Measurements from ENCODE around the gene VPS25. TPM values are rescaled to one million over a fixed set of nuclear protein-coding genes. Genes with fewer than 3 reads are reported as not detected.

The VPS25 gene
- total RNA-seq, 2 experiments from 2014 or later = 78.4 to 84.1 TPM

DNA sequence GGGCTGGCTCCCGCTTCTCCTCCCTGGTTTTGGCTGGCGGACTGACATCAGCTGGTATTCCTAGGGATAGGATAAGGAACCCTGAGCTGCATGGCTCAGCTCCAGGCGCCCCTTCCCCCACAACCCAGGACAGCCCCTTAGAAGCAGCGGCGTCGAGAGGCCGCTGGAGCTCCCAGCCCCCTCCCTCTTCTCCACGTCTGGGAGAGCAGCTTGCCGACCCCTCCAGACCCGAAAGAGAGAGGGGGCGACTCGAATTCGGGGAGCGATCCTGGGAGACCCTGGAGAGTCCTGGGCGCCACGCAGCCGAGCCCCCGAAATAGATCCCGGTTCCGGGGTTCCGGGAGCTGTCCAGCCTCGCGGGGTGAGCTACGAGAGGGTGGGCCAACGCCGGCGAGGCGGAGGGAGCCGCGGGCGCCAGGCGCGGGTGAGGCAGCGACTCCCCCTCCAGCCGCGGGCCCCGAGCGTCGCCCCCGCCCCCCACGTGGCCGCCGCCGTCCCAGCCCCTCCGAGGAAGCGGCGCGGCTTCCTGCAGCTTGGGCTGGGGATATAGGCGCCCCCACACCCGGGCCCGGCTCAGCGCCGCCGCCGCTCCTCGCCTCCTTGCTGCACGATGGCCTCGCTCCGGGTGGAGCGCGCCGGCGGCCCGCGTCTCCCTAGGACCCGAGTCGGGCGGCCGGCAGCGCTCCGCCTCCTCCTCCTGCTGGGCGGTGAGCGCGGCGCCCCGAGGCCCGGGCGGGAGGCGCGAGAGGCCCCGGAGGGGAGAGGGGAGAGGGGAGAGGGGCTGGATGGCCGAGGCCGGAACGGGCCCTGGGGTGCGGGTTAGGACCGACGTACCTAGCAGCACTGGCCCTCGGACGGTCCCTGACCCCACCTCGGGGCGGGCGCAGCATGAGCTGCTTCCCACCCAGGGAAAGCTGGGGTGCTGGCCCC lies 12.3 kb upstream of the VPS25 start, which contains the start of gene RAMP2:
TSS of gene RAMP2 (plus strand) at position 576 of the 930 bp plus-strand sequence. CDS start at position 611, 35 bp downstream.
- no peak within 1 kb of the TSS for H3K4me2 ChIP-seq (ENCODE audit: low read length)
- TF ChIP-seq, protein P1, sequence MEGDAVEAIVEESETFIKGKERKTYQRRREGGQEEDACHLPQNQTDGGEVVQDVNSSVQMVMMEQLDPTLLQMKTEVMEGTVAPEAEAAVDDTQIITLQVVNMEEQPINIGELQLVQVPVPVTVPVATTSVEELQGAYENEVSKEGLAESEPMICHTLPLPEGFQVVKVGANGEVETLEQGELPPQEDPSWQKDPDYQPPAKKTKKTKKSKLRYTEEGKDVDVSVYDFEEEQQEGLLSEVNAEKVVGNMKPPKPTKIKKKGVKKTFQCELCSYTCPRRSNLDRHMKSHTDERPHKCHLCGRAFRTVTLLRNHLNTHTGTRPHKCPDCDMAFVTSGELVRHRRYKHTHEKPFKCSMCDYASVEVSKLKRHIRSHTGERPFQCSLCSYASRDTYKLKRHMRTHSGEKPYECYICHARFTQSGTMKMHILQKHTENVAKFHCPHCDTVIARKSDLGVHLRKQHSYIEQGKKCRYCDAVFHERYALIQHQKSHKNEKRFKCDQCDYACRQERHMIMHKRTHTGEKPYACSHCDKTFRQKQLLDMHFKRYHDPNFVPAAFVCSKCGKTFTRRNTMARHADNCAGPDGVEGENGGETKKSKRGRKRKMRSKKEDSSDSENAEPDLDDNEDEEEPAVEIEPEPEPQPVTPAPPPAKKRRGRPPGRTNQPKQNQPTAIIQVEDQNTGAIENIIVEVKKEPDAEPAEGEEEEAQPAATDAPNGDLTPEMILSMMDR (conservative IDR thresholded peaks at IDR 0.05; ENCODE audit: low read length) = no peak
- no peak for TF ChIP-seq EZH2phosphoT487 (IDR thresholded peaks at IDR 0.05; ENCODE audit: borderline replicate concordance, low read depth, low read length)
- no peak for DNase-seq (ENCODE audit: low spot score)
- no peaks in the 10 kb centered on the region for H3K9me3 ChIP-seq (ENCODE audit: low read length)
- H3K4me1 ChIP-seq (ENCODE audit: insufficient read depth, low read length, poor library complexity, severe bottlenecking) = peaks cover 9% of the 10 kb centered on the region
- ChIA-PET CTCF (ENCODE audit: unreplicated experiment) (no interaction called here), POLR2A (interaction anchor here (0.5 to 1.3 kb wide), 2 partner anchors 17 to 42 kb away, joined by 3 to 5 read pairs; no protein-coding TSS in a partner anchor)
- no peaks in the 10 kb centered on the region for H4K20me1 ChIP-seq (ENCODE audit: insufficient read depth, low read length)
- BruUV-seq (replicated peaks) = no TSS peak
- no peaks in the 10 kb centered on the region for H3K79me2 ChIP-seq (ENCODE audit: insufficient read depth, low read depth, low read length)
- intact Hi-C loops (cut with micrococcal nuclease; ENCODE audit: unreplicated experiment) = no loop called here
- no peaks in the 10 kb centered on the region for H3K36me3 ChIP-seq (ENCODE audit: insufficient read depth, low read length)
- H3K4me3 ChIP-seq (ENCODE audit: low read depth, low read length, poor library complexity, severe bottlenecking) = no peak within 1 kb of the TSS
- H3K27ac ChIP-seq (ENCODE audit: low read depth, low read length, poor library complexity, severe bottlenecking) = no peak within 1 kb of the TSS
- no peaks in the 10 kb centered on the region for H3K9me2 ChIP-seq (ENCODE audit: insufficient read depth, low read length)
- H2AFZ ChIP-seq (ENCODE audit: low read length) = no peak within 1 kb of the TSS

DNA sequence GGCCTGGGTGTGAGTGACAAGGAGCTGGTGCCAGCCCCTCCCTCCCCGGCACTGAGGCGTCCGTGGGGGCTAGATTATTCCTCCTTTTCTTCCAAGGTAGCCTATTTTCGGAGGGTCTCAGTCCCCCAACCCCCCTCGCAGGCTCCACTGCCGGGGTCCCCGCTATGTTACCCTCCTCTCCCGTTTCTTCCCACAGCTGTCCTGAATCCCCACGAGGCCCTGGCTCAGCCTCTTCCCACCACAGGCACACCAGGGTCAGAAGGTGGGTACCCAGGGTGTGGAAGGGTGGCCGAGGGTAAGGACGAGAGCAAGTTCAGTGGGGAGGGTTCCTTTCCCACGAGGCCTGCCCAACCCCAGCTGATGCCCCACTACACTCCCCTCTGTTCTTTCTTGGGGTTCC lies 11.6 kb upstream of the VPS25 start:
- H2AFZ ChIP-seq (ENCODE audit: low read length) = no peak overlapping the region
- DNase-seq (ENCODE audit: low spot score) = no peak
- no peaks in the 10 kb centered on the region for H3K79me2 ChIP-seq (ENCODE audit: insufficient read depth, low read depth, low read length)
- TF ChIP-seq, protein P1 (conservative IDR thresholded peaks at IDR 0.05; ENCODE audit: low read length) = no peak
- TF ChIP-seq EZH2phosphoT487 (IDR thresholded peaks at IDR 0.05; ENCODE audit: borderline replicate concordance, low read depth, low read length) = no peak
- intact Hi-C loops (cut with micrococcal nuclease; ENCODE audit: unreplicated experiment) = no loop called here
- ChIA-PET CTCF (ENCODE audit: unreplicated experiment) (no interaction called here), POLR2A (interaction anchor here (1.3 kb wide), 1 partner anchor 18 kb away, joined by 5 read pairs; no protein-coding TSS in a partner anchor)
- H4K20me1 ChIP-seq (ENCODE audit: insufficient read depth, low read length) = no peaks in the 10 kb centered on the region
- no peak overlapping the region for H3K4me3 ChIP-seq (ENCODE audit: low read depth, low read length, poor library complexity, severe bottlenecking)
- no peaks in the 10 kb centered on the region for H3K9me2 ChIP-seq (ENCODE audit: insufficient read depth, low read length)
- no peaks in the 10 kb centered on the region for H3K36me3 ChIP-seq (ENCODE audit: insufficient read depth, low read length)
- H3K27ac ChIP-seq (ENCODE audit: low read depth, low read length, poor library complexity, severe bottlenecking) = no peak overlapping the region
- no peak overlapping the region for H3K4me2 ChIP-seq (ENCODE audit: low read length)
- H3K4me1 ChIP-seq (ENCODE audit: insufficient read depth, low read length, poor library complexity, severe bottlenecking) = peaks cover 9% of the 10 kb centered on the region
- H3K9me3 ChIP-seq (ENCODE audit: low read length) = no peaks in the 10 kb centered on the region
- no TSS peak for BruUV-seq (replicated peaks)

DNA sequence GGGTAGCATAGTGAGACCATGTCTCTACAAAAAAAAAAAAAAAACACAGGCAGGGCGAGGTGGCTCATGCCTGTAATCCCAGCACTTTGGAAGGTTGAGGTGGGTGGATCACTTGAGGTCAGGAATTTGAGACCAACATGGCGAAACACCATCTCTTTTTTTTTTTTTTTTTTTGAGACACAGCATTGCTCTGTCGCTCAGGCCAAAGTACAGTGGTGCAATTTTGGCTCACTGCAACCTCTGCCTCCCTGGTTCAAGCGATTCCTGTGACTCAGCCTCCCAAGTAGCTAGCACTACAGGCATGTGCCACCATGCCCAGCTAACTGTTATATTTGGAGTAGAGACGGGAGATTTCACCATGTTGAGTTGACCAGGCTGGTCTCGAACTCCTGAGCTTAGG lies 7.1 kb upstream of the VPS25 start:
- ChIA-PET CTCF (ENCODE audit: unreplicated experiment) (no interaction called here), POLR2A (no interaction called here)
- H4K20me1 ChIP-seq (ENCODE audit: insufficient read depth, low read length) = no peaks in the 10 kb centered on the region
- no peaks in the 10 kb centered on the region for H3K36me3 ChIP-seq (ENCODE audit: insufficient read depth, low read length)
- H3K4me1 ChIP-seq (ENCODE audit: insufficient read depth, low read length, poor library complexity, severe bottlenecking) = peaks cover 2% of the 10 kb centered on the region
- no peak overlapping the region for H3K4me3 ChIP-seq (ENCODE audit: low read depth, low read length, poor library complexity, severe bottlenecking)
- H3K4me2 ChIP-seq (ENCODE audit: low read length) = no peak overlapping the region
- H3K9me3 ChIP-seq (ENCODE audit: low read length) = no peaks in the 10 kb centered on the region
- no TSS peak for BruUV-seq (replicated peaks)
- no peak overlapping the region for H3K27ac ChIP-seq (ENCODE audit: low read depth, low read length, poor library complexity, severe bottlenecking)
- H3K9me2 ChIP-seq (ENCODE audit: insufficient read depth, low read length) = no peaks in the 10 kb centered on the region
- DNase-seq (ENCODE audit: low spot score) = no peak
- H2AFZ ChIP-seq (ENCODE audit: low read length) = no peak overlapping the region
- no peaks in the 10 kb centered on the region for H3K79me2 ChIP-seq (ENCODE audit: insufficient read depth, low read depth, low read length)
- TF ChIP-seq EZH2phosphoT487 (IDR thresholded peaks at IDR 0.05; ENCODE audit: borderline replicate concordance, low read depth, low read length) = no peak
- TF ChIP-seq, protein P1 (conservative IDR thresholded peaks at IDR 0.05; ENCODE audit: low read length) = no peak
- intact Hi-C loops (cut with micrococcal nuclease; ENCODE audit: unreplicated experiment) = no loop called here

Data from OCI-LY7 (cell line).